ENCODE data around the gene TKTL2.

Gene TKTL2

DNA sequence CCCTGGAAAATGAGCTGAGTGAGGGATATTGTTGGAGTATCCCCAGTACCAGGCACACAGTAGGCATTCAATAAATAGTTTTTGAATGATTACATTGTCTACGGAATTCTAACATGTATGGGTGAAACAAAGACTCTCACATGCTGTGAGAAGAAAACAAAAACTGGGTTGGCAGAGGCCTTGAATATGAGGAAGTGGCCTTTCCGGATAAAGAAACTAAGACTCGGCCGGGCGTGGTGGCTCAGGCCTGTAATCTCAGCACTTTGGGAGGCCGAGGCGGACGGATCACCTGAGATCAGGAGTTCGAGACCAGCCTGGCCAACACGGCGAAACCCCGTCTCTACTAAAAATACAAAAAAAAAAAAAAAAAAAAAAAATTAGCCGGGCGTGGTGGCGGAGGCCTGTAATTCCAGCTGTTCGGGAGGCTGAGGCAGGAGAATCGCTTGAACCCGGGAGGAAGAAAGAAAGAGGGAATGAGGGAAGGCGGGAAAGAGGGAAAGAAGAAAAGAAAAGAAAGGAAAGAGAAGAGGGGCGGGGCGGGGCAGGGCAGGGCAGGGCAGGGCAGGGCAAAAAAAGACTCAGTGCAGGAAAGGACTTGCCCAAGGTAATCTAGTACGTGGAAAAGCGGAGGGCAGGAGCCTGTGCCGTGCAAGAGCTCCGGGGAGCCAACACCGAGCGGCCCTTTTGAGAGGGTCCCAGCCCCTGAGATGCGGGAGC lies 20.2 kb upstream of the TKTL2 start:
- TF ChIP-seq, protein P1, sequence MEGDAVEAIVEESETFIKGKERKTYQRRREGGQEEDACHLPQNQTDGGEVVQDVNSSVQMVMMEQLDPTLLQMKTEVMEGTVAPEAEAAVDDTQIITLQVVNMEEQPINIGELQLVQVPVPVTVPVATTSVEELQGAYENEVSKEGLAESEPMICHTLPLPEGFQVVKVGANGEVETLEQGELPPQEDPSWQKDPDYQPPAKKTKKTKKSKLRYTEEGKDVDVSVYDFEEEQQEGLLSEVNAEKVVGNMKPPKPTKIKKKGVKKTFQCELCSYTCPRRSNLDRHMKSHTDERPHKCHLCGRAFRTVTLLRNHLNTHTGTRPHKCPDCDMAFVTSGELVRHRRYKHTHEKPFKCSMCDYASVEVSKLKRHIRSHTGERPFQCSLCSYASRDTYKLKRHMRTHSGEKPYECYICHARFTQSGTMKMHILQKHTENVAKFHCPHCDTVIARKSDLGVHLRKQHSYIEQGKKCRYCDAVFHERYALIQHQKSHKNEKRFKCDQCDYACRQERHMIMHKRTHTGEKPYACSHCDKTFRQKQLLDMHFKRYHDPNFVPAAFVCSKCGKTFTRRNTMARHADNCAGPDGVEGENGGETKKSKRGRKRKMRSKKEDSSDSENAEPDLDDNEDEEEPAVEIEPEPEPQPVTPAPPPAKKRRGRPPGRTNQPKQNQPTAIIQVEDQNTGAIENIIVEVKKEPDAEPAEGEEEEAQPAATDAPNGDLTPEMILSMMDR (conservative IDR thresholded peaks at IDR 0.05; ENCODE audit: control insufficient read depth, insufficient read depth, low read depth, low read length): no peak
- no peak for DNase-seq (ENCODE audit: low read depth)
- peak overlapping the region; percentile 91 for H3K4me3 ChIP-seq (ENCODE audit: control insufficient read depth, low read depth, low read length)

DNA sequence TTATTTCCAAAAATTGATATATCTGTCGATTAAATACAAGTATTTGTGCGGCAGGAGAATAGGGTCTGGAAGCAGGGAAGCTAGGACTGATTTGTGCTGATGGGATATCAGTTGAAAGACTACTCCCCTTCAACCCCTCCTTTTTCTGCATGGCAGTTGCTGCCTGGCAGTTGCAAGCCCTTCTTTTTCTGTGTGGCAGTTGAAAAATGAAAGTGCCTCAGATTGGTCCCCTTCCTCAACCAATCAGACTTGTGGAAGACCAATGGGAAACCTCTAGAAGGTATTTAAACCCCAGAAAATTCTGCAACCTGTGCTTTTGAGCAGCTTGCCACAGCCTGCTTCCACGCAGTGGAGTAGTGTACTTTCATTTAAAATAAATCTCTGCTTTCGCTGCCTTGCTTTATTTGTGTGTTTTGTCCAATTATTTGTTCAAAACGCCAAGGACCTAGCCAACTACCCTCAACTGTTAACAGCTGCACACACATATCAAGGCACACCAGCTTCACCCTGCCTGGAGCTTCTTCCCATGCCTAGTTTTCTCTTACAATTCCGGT lies 19.5 kb upstream of the TKTL2 start:
- no peak for DNase-seq (ENCODE audit: low read depth)
- TF ChIP-seq, protein P1 (conservative IDR thresholded peaks at IDR 0.05; ENCODE audit: control insufficient read depth, insufficient read depth, low read depth, low read length): no peak
- H3K4me3 ChIP-seq (ENCODE audit: control insufficient read depth, low read depth, low read length): no peak overlapping the region

DNA sequence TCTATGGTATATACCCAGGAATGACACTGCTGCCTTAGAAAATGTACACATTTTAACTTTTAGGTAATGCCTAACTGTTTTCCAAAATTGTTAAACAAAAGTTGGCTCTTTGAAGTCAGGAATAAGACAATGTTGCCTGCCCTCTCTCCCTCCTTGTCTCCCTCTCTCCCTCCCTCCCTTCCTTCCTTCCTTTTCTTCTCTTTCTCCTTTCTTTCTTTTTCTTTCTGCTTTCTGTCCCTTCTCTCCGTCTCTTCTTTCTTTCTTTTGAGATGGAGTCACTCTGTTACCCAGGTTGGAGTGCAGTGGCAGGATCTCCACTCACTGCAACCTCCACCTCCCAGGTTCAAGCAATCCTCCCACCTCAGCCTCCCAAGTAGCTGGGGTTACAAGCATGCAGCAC lies 16.4 kb upstream of the TKTL2 start:
- TF ChIP-seq, protein P1 (conservative IDR thresholded peaks at IDR 0.05; ENCODE audit: control insufficient read depth, insufficient read depth, low read depth, low read length): no peak
- DNase-seq (ENCODE audit: low read depth): no peak
- H3K4me3 ChIP-seq (ENCODE audit: control insufficient read depth, low read depth, low read length): no peak overlapping the region

DNA sequence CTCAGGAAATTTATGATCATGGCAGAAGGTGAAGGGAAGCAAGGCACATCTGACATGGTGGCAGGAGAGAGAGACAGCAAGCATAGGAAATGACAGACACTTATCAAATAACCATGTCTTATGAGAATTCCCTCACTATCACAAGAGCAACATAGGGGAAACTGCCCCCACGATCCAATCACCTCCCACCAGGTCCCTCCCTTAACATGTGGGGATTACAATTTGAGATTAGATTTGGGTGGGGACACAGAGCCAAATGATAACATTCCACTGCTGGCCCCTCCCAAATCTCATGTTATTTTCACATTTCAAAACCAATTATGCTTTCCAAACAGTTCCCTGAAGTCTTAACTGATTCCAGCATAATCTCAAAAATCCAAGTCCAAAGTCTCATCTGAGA lies 12.8 kb upstream of the TKTL2 start:
- no peak for DNase-seq (ENCODE audit: low read depth)
- TF ChIP-seq, protein P1 (conservative IDR thresholded peaks at IDR 0.05; ENCODE audit: control insufficient read depth, insufficient read depth, low read depth, low read length): no peak
- no peak overlapping the region for H3K4me3 ChIP-seq (ENCODE audit: control insufficient read depth, low read depth, low read length)

DNA sequence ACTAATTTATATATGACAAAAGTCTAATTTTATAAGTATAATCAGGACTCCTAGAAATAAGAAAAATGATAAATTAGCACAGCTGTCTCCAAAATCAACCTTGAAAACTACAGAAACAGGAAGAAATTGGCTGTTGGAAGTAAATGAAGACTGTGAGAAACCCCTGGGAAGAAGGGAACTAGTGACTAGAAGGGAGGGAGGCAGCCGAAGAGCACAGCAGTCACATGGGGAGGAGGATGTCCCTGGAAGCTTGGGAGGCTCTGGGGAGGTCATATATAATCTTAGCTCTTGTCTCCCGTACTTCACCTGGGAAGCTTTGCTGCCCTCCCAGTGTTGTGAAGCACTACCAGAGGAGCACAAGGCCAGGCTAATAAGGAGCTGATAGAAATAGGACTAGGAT lies 12.0 kb upstream of the TKTL2 start:
- TF ChIP-seq, protein P1 (conservative IDR thresholded peaks at IDR 0.05; ENCODE audit: control insufficient read depth, insufficient read depth, low read depth, low read length): no peak
- no peak overlapping the region for H3K4me3 ChIP-seq (ENCODE audit: control insufficient read depth, low read depth, low read length)
- no peak for DNase-seq (ENCODE audit: low read depth)

DNA sequence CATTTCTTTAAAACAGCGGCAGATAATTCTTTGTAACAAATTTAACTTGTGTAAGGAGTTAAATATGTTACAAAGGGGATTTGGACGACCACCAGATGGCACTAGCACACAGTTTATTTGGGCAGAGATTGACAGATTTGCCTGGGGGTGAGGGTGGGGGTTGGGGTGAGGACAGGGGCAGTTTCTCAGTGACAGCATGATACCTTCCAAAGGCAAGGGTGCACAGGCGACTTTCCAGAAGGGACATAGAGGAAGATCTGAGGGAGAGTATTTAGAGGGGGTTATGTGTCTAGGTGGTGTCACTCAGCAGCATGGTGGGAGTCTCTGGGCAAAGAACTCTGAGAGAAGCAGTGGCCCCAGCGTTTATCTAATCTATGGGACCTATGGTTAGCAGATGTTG lies 11.4 kb upstream of the TKTL2 start:
- TF ChIP-seq, protein P1 (conservative IDR thresholded peaks at IDR 0.05; ENCODE audit: control insufficient read depth, insufficient read depth, low read depth, low read length): peak; percentile 48
- H3K4me3 ChIP-seq (ENCODE audit: control insufficient read depth, low read depth, low read length): no peak overlapping the region
- DNase-seq (ENCODE audit: low read depth): peak; percentile 52
